GM19463 (cell line): ENCODE data around the gene CASP3.
"Not testable (repeated sequence)": the region's sequence is repeated elsewhere in the genome, so short reads cannot be mapped to it uniquely, and the experiment has no call there.

ENCODE experiments used
- ATAC-seq: cut with Tn5 transposase; IDR thresholded peaks from one replicate; pipeline ENCODE4 v1.9.1; 2021; ENCODE audit warnings: mild to moderate bottlenecking, moderate library complexity; ENCODE audit not compliant: unreplicated experiment

CASP3 gene

GRCh38 chr4:184664445-184665210 lies 15.4 kb upstream of the CASP3 start:
- ATAC-seq: peak; percentile 51

- ATAC-seq: no peak
Observed at GRCh38 chr4:184662236-184662635, 13.0 kb upstream of the CASP3 start.

- ATAC-seq: no peak
Observed at GRCh38 chr4:184660978-184661377, 11.7 kb upstream of the CASP3 start.

- ATAC-seq: not testable (repeated sequence)
Observed at GRCh38 chr4:184657820-184658219, 8.6 kb upstream of the CASP3 start.

GRCh38 chr4:184657144-184657543 lies 7.9 kb upstream of the CASP3 start:
- no peak for ATAC-seq

GRCh38 chr4:184655889-184656869 lies 6.9 kb upstream of the CASP3 start:
- ATAC-seq: no peak

- ATAC-seq: no peak
Observed at GRCh38 chr4:184653650-184654049, 4.4 kb upstream of the CASP3 start.

GRCh38 chr4:184652681-184653080 lies 3.4 kb upstream of the CASP3 start:
- ATAC-seq: not testable (repeated sequence)

- ATAC-seq: no peak
Observed at GRCh38 chr4:184651899-184652298, 2.7 kb upstream of the CASP3 start.

- no peak for ATAC-seq
Observed at GRCh38 chr4:184649971-184650855, 966 bp upstream of the CASP3 start.

- ATAC-seq: peak; percentile 31
Observed at GRCh38 chr4:184648313-184649025, 778 bp downstream of the CASP3 start.

GRCh38 chr4:184648054-184648312 lies 1.3 kb downstream of the CASP3 start:
- no peak for ATAC-seq

GRCh38 chr4:184647266-184648053 lies 1.8 kb downstream of the CASP3 start:
- no peak for ATAC-seq

GRCh38 chr4:184645904-184646610 lies 3.2 kb downstream of the CASP3 start:
- ATAC-seq: no peak

- no peak for ATAC-seq
Observed at GRCh38 chr4:184644553-184645307, 4.5 kb downstream of the CASP3 start.

GRCh38 chr4:184643731-184644130 lies 5.5 kb downstream of the CASP3 start:
- no peak for ATAC-seq

- ATAC-seq: peak; percentile 17
Observed at GRCh38 chr4:184641451-184641850, 7.8 kb downstream of the CASP3 start.

- peak; percentile 82 for ATAC-seq
Observed at GRCh38 chr4:184641022-184641421, 8.2 kb downstream of the CASP3 start.
